PC-3 (cell line): ENCODE measurements around the gene RHEBL1.

Source experiments
- EZH2 ChIP-seq: fragments of 300-600 bp; sonication (generic); IDR thresholded peaks from one replicate; pipeline ENCODE4 v1.6.1; 2017; ENCODE audit warnings: antibody characterized with exemption, mild to moderate bottlenecking, low read length; ENCODE audit not compliant: unreplicated experiment
- EZH2phosphoT487 ChIP-seq: fragments of 300-600 bp; sonication (generic); IDR thresholded peaks from 2 replicates; pipeline ENCODE4 v1.6.1; 2018; ENCODE audit warnings: mild to moderate bottlenecking, antibody characterized with exemption, low read length, borderline replicate concordance
- TF ChIP-seq, protein P1 (sequence below): fragments of 300-600 bp; sonication (generic); conservative IDR thresholded peaks from 2 replicates; pipeline ENCODE4 v1.5.1; 2017; ENCODE audit warnings: antibody characterized with exemption, low read depth, mild to moderate bottlenecking, low read length

DNA sequence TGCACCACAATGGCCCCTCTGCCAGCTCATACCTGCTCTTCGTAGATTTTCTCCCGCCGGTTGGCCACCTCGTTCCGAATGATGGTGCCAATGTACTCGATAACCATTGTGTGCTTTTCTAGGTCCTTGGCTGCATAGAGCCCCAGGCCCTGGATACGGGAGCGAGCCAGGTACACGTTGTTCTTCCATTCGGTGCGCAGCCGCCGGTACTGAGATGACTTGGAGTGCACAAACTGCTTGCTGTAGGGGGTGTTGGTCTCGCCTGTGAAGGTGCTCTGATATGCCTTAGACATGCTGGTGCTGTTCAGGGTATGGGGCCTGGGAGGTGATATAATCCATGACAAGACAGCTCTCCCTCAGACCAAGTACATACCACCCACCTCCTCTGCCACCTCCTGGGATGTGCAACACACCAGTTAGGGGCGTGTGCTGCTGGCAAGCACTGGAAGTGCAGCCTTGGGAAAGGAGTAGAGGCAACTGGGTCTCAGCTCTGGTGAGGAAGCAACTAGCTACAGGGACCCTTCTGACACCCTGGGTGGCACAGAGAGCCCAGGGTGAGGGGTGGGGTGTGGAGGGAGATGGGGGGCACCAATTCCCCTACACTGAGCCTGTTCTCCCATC is 47.1 kb downstream of the RHEBL1 start:
- TF ChIP-seq, protein P1, sequence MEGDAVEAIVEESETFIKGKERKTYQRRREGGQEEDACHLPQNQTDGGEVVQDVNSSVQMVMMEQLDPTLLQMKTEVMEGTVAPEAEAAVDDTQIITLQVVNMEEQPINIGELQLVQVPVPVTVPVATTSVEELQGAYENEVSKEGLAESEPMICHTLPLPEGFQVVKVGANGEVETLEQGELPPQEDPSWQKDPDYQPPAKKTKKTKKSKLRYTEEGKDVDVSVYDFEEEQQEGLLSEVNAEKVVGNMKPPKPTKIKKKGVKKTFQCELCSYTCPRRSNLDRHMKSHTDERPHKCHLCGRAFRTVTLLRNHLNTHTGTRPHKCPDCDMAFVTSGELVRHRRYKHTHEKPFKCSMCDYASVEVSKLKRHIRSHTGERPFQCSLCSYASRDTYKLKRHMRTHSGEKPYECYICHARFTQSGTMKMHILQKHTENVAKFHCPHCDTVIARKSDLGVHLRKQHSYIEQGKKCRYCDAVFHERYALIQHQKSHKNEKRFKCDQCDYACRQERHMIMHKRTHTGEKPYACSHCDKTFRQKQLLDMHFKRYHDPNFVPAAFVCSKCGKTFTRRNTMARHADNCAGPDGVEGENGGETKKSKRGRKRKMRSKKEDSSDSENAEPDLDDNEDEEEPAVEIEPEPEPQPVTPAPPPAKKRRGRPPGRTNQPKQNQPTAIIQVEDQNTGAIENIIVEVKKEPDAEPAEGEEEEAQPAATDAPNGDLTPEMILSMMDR, result no peak
- TF ChIP-seq EZH2 (no peak), EZH2phosphoT487 (no peak)
